Lung (tissue), 12 donors: ENCODE results near the gene ARPC1B. TPM values are rescaled to one million over a fixed set of nuclear protein-coding genes. Genes with fewer than 3 reads are reported as not detected.

Experiments used
- ATAC-seq: fragments of 200-7000 bp; cut with Tn5 transposase; one replicate; pipeline ENCODE4 v1.9.1; 2020; ENCODE audit warnings: moderate number of reproducible peaks; ENCODE audit not compliant: insufficient read depth, low FRiP score
- DNase-seq, 3 donors: peaks; one replicate each; pipeline ENCODE4 v3.0.0-alpha.2; 2013 to 2017
- H3K27ac ChIP-seq, 2 donors: one replicate each; pipeline ENCODE4 v1.5.1; 2013; ENCODE audit warnings: mild to moderate bottlenecking in 2 of 2, moderate library complexity in 2 of 2, control low read depth in 1 of 2, inconsistent platforms in 1 of 2, low read depth in 1 of 2, low read length in 1 of 2
- H3K27me3 ChIP-seq, 3 donors: one replicate each; pipeline ENCODE4 v1.5.1; 2013; ENCODE audit warnings: low read length in 2 of 3; ENCODE audit not compliant: control insufficient read depth in 3 of 3, insufficient read depth in 3 of 3
- H3K36me3 ChIP-seq, 4 donors: one replicate each; pipeline ENCODE4 v1.5.1; 2013; ENCODE audit warnings: low read length in 4 of 4, mild to moderate bottlenecking in 1 of 4, moderate library complexity in 1 of 4; ENCODE audit not compliant: control insufficient read depth in 4 of 4, insufficient read depth in 4 of 4
- H3K4me1 ChIP-seq, 5 donors: one replicate each; pipeline ENCODE4 v1.5.1; 2013; ENCODE audit warnings: low read length in 5 of 5, mild to moderate bottlenecking in 2 of 5, moderate library complexity in 1 of 5; ENCODE audit not compliant: control insufficient read depth in 5 of 5, insufficient read depth in 5 of 5
- H3K4me3 ChIP-seq: one replicate; pipeline ENCODE4 v1.5.1; 2013; ENCODE audit warnings: mild to moderate bottlenecking, control low read depth, moderate library complexity
- H3K9ac ChIP-seq, 2 donors: one replicate each; pipeline ENCODE4 v1.5.1; 2013; ENCODE audit warnings: low read length in 2 of 2, control low read depth in 1 of 2; ENCODE audit not compliant: insufficient read depth in 1 of 2
- H3K9me3 ChIP-seq, 4 donors: one replicate each; pipeline ENCODE4 v1.5.1; 2013; ENCODE audit warnings: low read length in 3 of 4, mild to moderate bottlenecking in 1 of 4, moderate library complexity in 1 of 4; ENCODE audit not compliant: control insufficient read depth in 4 of 4, insufficient read depth in 3 of 4
- CTCF ChIP-seq: IDR thresholded peaks from 2 replicates; pipeline ENCODE4 v1.5.1; 2012; ENCODE audit warnings: mild to moderate bottlenecking; ENCODE audit errors: control extremely low read depth, extremely low read depth
- WGBS, 2 donors: extraction: QIAGEN DNeasy Blood & Tissue Kit; methylation state at CpG; one replicate each; pipeline ENCODE4 v1.1.7; 2013; 5-methylcytosine and 5-hydroxymethylcytosine counted together
- polyA plus RNA-seq, 2 donors: library from polyadenylated mRNA; stranded (reverse); fragments of 200-250 nt; gene quantifications; one replicate each; pipeline ENCODE4 v1.2.1, GENCODE V29; 2013
- total RNA-seq, 2 donors: library from RNA; depleted of rRNA in 1 of 2; stranded (reverse); fragments of >200 nt in 1 of 2; gene quantifications; one replicate each; pipeline ENCODE4 v1.2.1, GENCODE V29; 2014 to 2021
- donor health status: control.
- donor health status: control.
- donor health status: Bipolar disorder and iron deficiency.
- donor health status: healthy.
- donor health status: DM: yes; HTN: yes; CAD: no.

The ARPC1B gene
- total and polyA plus RNA-seq, 4 donors: 164 to 937 (median 266) TPM

- no peak overlapping the region for H3K27ac ChIP-seq
- no peak overlapping the region for H3K4me3 ChIP-seq
- no peak overlapping the region for H3K9ac ChIP-seq
- WGBS, 2 donors: 91% methylated on average over 13 of the region's 13 CpGs
- ATAC-seq: no peak
- H3K27me3 ChIP-seq: no peaks in the 10 kb centered on the region
- DNase-seq: no peak
- TF ChIP-seq CTCF: no peak
- H3K4me1 ChIP-seq: peaks cover 0 to 19% (median 5%) of the 10 kb centered on the region in 5 donors
- no peaks in the 10 kb centered on the region for H3K9me3 ChIP-seq
- H3K36me3 ChIP-seq: peaks cover 0 to 47% (median under 1%) of the 10 kb centered on the region in 4 donors
Observed at GRCh38 chr7:99383791-99384370, 9.4 kb downstream of the ARPC1B start.

GRCh38 chr7:99384523-99384922, 10.0 kb downstream of the ARPC1B start:
- WGBS, 2 donors: 77 to 89% methylated on average over 4 of the region's 4 CpGs
- H3K36me3 ChIP-seq: peaks cover 0 to 49% (median under 1%) of the 10 kb centered on the region in 4 donors
- no peak for ATAC-seq

GRCh38 chr7:99385564-99385963, 11.0 kb downstream of the ARPC1B start:
- Histone ChIP-seq H3K9ac (no peak overlapping the region), H3K4me1 (peaks cover 0 to 12% (median 0%) of the 10 kb centered on the region in 5 donors), H3K4me3 (no peak overlapping the region), H3K27ac (no peak overlapping the region), H3K27me3 (no peaks in the 10 kb centered on the region), H3K36me3 (peaks cover 0 to 56% (median under 1%) of the 10 kb centered on the region in 4 donors), H3K9me3 (no peaks in the 10 kb centered on the region)
- DNase-seq: no peak
- TF ChIP-seq CTCF: no peak
- 34 to 73% methylated on average over 7 to 8 of the region's 8 CpGs for WGBS, 2 donors
- no peak for ATAC-seq

More at GRCh38 chr7:99384523-99384922, 10.0 kb downstream of the ARPC1B start:
- no peak for DNase-seq
- no peak overlapping the region for H3K4me3 ChIP-seq
- H3K4me1 ChIP-seq: peaks cover 0 to 19% (median 0%) of the 10 kb centered on the region in 5 donors
- no peak for TF ChIP-seq CTCF
- H3K9ac ChIP-seq: no peak overlapping the region
- H3K27me3 ChIP-seq: no peaks in the 10 kb centered on the region
- H3K27ac ChIP-seq: no peak overlapping the region
- H3K9me3 ChIP-seq: no peaks in the 10 kb centered on the region
